Stimulated activated CD4-positive, alpha-beta T cell treated with anti-CD3 and anti-CD28 coated beads, Interleukin-4, amount 100 ng/mL, for 4 hours (primary cell): ENCODE results near the gene SIX3.

ENCODE experiments used
- DNase-seq, 2 experiments: peaks; one replicate each; pipeline ENCODE4 v3.0.0-alpha.2; 2020

SIX3 gene

DNA sequence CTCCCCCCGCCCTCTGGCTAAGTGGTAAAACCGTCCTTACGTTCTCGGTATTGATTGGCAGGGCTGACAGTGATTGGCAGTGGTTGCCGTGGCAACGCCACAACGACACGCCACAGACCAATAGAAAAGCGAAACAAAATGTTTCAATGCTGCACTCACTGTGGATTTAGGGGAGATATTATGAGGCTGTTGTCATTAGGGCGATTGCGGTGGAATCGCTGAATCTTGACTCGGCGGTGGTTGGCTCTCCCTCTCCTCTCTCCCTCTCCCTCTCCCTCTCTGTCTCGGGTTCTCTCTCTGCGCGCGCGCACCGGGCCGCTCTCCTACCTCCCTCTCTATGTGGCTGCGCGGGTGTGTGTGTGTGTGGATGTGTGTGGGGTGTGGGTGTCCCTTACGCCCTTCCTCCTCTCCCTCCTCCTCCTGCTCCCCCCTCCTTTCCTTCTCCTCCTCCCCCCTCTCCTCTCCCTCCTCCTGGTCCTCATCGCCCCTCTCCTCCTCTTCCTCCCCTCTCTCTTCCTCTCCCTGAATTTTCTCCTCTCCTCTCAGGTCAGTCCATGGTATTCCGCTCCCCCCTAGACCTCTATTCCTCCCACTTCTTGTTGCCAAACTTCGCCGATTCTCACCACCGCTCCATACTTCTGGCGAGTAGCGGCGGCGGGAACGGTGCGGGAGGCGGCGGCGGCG is at the start of gene SIX3:
SIX3 (plus strand) TSS at position 152 of the 684 bp plus-strand sequence; CDS start at position 555, 403 bp downstream.
- peak in 1 of 2 experiments; percentile 21 for DNase-seq

- DNase-seq, result no peak
Observed at GRCh38 chr2:44894058-44894457, 47.4 kb upstream of the SIX3 start.

GRCh38 chr2:44895061-44895460 is 46.4 kb upstream of the SIX3 start:
- DNase-seq, result no peak

DNA sequence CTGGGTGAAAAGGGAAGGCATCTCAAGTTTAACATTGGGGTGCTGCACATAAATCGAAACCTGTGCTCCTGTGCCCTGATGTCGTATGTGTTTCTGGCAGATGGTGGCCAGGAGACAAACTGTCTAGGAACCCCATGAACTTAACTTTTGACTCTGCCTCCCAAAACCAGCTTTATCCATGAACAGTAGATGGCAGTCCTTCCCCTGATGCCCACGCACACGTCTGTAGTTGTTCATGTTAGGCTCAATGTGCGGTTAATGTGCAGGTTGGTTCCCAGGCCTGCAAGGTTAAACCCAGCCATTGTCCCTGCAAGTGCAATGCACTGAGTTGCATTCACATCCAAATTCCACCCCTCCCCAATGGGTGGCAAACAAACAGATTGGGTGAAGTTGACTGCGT is 44.1 kb upstream of the SIX3 start:
- no peak for DNase-seq

GRCh38 chr2:44902217-44903137 is 39.0 kb upstream of the SIX3 start:
- DNase-seq, result no peak

DNA sequence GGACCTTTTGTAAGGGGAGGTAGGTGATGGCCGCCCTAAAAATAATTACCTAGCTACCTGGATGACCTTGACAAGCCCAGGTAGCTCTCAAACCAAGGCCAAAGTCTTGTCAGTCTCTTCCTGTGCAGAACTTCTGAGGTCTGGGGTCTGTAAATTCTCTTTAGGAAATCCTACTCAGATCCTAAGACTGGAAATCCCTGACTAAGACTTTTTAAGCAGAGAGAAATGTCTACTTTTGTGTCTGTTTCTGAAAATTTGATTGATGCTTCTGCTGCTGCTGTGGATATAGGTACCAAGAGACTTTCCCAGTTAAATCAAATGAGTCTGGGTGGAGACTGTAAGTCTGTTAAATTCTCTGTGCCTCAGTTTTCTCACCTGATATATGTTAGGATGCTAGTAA is 36.9 kb upstream of the SIX3 start:
- no peak for DNase-seq

DNA sequence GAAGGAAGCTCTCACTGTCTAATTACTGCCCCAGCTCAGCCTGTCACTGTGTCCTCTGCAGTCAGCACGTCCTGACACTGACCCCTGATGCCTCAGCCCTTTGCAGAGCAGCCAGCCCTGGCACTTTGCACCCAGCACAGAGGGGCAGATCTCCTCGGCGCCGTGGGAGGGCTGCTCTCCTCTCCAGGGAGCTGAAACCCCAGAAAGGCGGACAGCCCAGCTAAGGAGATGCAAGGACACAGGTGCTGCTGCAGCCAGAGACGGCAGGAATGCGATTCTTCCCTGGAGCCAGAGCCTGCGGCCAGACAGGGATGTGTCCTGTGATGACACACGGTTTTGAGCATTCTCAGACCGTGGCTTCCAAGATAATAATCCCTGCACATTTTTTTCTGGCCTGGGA is 34.5 kb upstream of the SIX3 start:
- no peak for DNase-seq

GRCh38 chr2:44909831-44910230 is 31.7 kb upstream of the SIX3 start:
- DNase-seq, result no peak

DNA sequence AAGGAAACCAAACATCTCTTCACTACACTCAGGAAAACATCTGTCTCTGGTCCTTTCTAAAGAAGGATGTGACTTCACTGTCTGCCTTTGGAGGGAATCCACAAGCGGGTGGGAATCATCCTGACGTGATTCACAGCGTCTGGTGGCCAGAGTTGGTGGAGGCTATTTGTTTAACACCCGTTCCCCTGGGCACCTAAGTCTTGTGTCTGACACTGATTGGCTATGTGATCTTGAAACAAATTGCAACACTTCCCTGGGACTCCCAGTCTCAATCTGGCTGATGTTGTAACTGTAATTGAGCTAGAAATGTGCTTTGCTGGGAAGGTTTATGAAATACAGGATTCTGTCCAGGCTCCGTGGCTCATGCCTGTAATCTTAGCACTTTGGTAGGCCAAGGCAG is 28.8 kb upstream of the SIX3 start:
- DNase-seq, result no peak

DNA sequence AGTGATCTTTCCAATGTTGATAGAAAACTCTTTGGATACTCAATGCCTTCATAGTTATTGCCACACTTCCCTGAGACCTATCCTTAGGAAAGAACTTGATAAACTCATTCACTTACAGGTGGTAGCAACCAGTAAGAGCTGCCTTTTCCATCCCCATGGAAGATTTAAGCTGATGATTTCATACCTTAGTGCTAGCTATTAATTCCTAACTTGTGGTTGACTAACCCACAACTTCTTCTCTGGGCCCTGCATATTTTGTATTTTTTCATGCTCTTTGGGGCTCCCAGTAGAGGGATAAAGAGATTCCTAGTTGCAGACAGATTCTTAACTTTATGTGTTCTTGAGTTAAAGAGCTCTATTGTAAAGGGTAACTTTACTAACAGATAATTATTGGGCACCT is 25.2 kb upstream of the SIX3 start:
- DNase-seq, result no peak

- no peak for DNase-seq
Observed at GRCh38 chr2:44918095-44918775, 23.3 kb upstream of the SIX3 start.

DNA sequence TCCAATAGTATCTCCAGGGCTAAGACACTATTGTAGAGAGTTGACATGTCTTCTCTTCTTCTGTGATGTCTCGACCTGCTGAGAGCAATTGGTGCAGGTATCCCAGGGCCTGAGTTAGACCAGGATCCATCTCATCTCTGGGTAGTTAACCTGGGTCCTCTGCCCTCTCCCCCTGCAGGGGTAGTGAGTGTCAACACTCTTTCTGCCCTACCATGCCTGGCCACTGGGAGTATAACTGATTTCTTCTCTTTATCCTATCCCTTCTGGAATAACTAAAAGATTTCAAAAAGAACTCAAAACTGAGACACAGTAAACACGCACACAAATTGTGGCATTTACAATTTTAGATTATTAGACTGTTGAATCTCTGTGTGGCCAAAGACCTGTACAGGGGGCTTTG is 20.8 kb upstream of the SIX3 start:
- DNase-seq, result no peak

- no peak for DNase-seq
Observed at GRCh38 chr2:44922776-44923175, 18.7 kb upstream of the SIX3 start.

GRCh38 chr2:44925561-44926136 is 15.9 kb upstream of the SIX3 start:
- DNase-seq, result no peak

DNA sequence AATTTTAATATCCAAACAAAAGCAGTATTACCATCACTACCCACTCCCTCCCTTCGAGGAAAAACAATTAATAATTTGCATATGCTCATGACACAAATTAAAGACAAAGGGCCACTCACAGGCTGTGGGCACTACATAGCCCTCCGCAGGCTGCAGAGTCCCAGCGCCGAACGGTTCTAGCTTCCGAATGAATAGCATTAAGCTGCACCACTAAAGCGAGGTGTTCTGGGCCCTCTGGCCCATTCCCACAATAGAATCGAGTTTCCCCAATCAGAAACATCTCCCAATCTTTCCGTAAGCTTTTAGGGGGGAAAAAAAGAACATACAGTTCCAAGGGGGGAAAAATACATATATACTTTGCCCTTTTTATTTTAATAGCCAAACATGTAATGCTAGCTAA is 14.5 kb upstream of the SIX3 start:
- DNase-seq, result no peak

GRCh38 chr2:44927985-44928482 is 13.5 kb upstream of the SIX3 start:
- DNase-seq, result no peak

DNA sequence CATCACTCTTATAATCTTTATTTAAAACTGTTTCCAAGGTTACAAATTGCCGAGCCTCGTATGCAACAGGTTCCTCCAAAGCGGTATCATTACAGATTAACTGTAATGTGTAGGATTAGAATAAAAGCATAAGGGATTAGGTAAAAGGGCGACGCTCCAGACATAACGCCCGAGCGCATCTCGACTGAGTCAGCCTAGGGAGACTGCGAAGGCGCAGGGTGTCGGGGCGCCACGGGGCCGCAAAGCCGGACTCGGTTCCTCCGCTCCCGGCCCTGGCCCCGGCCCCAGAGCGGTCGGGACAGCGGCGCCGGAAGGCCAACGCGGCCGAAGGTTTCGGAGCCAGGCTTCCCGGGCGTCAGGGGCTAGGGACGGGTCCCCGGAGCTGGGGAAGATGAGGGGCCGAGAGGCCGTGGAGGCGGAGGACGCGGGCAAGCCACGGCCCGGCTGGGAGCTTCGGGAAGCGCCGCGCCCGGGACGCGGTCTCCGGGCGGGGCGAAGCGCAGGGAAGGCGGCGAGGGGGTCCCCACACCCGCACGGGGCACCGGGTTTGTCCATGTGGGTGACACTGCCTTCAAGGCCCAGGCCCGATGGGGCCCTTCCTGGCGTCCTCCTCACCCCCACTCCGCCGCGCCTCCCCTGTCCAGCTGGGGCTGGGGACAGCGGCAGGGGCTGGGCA is 12.9 kb upstream of the SIX3 start:
- DNase-seq, result no peak

GRCh38 chr2:44929159-44929734 is 12.3 kb upstream of the SIX3 start:
- DNase-seq, result no peak

DNA sequence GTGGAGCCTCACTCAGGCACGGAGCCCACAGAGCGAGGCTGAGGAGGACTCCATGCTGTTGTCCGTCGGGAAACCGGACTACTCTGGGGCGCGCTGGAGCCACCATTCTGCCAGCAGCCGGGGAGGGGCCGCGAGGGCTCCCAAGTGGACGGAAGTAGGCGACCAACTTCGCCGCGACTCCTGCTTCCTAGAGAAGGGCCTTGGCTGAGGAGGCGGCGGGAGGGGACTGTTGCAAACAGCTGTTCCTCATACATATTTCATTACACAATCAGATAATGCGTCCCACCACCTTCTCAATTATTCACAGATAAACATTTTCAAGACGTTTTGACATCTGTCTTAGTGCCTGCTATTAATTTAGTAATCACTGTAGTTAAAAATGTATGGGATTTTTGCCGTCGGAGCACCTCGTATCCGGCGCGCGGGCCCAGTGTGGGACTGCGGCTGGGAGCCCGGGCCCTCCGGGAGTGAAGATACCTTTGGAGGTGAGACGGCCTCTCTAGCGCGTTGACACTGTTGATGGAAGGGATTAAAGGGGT is 11.7 kb upstream of the SIX3 start:
- no peak for DNase-seq

- DNase-seq, result no peak
Observed at GRCh38 chr2:44930274-44931197, 11.0 kb upstream of the SIX3 start.
